Measurements from ENCODE around the gene MYMX.

MYMX gene

DNA sequence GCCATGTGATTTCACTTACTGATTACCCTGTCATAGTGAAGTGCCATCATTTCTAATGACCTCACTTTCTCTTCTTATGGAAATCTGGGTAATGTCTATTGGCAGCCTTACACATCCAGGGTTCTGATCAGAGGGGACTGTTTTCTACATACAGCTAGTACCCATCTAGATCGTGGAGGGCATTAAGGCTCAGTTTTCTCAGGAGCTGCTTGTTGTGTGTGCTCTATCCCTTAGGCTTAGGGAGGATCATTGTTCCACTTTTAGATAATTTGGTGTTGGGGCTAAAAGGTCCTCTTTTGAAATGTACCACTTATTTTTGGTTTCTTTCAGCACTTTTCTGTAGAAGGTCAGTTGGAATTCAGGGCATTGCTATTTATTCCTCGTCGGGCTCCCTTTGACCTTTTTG, 34.0 kb downstream of the MYMX start:
- DNase-seq (ENCODE audit: low spot score): no peak

DNA sequence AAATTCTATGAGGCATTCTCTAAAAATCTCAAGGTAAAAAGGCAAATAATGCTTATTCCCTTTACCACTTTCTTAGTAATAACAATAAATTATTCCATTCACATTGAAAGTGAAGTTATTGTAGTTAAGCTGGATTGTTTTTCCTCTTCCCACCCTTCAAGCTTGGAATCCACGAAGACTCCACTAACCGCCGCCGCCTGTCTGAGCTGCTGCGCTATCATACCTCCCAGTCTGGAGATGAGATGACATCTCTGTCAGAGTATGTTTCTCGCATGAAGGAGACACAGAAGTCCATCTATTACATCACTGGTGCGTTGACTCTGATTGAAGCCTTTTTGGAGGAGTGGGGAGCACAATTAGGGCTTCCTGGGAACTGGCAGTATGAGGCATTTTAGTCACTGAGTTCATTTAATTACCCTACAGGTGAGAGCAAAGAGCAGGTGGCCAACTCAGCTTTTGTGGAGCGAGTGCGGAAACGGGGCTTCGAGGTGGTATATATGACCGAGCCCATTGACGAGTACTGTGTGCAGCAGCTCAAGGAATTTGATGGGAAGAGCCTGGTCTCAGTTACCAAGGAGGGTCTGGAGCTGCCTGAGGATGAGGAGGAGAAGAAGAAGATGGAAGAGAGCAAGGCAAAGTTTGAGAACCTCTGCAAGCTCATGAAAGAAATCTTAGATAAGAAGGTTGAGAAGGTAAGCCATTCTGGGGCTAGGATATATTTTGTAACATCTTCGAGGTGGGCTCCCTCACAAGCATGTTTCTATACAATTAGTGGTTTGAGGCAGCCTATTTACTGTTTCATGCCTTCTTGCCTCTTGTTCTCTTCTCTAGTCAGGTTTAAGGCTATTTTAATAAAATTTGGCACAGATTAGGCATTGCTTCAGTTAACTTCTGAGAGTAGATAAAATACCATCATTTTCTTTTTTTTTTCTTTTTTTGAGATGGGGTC, 35.1 kb downstream of the MYMX start:
- DNase-seq (ENCODE audit: low spot score): no peak

DNA sequence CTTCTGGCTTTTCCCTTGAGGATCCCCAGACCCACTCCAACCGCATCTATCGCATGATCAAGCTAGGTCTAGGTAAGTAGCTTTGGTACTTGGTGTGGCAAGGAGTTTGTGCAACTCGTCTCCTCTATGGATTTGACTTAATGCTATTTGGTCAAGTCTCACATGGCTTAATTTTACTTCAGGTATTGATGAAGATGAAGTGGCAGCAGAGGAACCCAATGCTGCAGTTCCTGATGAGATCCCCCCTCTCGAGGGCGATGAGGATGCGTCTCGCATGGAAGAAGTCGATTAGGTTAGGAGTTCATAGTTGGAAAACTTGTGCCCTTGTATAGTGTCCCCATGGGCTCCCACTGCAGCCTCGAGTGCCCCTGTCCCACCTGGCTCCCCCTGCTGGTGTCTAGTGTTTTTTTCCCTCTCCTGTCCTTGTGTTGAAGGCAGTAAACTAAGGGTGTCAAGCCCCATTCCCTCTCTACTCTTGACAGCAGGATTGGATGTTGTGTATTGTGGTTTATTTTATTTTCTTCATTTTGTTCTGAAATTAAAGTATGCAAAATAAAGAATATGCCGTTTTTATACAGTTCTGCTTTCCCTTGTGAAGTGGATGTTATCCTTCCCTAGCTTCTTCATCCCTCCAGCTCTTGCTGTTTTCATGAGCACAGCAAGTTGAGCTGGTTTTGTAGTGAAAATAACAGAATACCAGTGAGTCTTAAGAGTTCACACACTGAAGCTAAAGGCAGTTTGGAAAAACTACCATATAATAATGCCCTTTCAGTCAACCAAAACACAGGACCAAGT, 36.8 kb downstream of the MYMX start:
- no peak for DNase-seq (ENCODE audit: low spot score)

DNA sequence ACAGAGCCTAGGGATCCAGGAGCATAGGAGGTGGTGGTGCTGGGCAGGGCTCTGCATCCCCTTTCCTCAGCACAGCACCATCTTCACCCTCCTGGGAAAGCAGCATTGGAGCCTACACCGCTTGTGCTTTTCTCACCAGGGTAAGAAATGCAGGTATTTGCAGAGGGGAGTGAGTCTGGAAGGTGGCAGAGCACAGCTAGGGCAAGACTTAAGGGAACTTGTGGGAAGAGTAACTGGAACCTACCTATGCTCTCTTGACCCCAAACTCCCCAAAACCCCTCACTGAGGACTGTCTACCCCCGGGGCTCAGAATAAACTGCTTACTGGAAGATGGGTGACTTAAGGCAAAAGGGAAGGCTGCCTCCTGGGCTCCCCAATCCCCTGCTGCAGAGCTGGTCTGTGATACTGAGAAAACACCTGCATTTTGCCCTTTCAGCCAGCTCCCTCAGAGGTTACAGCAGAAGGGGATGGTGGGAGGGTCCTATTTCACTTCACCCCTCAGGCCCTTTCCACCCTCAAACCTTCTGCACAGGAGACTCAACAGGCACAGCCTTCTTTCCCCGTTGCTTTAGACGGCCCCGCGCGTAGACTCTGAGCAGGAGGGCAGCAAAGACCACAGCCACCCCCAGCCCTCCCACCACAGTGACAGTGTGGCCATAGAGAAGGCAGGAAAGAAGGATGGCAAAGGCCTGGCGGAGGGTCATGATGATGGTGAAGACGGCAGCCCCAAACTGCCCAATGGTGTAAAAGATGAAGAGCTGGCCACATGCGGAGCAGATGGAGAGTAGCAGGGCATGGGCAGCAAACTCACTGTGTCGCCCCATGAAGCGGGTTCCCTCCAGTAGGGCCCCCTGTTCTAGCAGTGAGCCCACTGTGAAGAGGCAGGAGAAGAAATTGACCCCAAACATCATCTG, 37.7 kb downstream of the MYMX start:
- no peak for DNase-seq (ENCODE audit: low spot score)

DNA sequence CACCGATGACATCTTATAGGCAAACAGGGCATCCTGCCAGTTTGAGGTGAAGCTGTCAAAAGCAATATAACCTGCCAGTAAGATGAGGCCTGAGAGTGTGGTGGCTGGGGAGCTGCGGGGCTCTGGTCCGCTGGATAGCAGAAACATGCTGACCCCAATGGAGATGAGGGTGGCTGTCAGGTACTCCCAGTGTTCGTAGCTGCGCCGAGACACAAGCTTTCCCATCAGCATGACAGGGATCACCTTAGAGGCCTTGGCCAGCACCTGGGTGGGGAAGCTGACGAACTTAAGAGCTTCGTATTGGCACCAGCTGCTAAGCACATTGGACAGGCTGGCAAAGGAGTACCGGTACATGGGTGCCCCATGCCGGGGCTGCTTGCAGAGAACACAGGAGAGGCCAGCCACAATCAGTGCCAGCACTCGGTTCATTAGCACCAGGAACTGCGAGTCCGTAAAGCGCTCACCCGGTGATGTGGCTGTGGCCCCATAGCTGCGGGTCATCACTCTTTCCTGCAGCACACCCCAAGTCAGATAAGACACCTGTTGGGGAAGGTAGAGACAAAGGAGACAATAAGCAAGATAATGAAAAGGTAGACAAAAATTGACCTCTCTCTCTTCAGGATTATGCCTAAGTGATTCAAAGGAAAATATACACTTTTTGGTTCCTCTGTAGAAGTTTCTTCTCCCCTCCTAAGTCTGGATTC, 38.5 kb downstream of the MYMX start:
- DNase-seq (ENCODE audit: low spot score): no peak

DNA sequence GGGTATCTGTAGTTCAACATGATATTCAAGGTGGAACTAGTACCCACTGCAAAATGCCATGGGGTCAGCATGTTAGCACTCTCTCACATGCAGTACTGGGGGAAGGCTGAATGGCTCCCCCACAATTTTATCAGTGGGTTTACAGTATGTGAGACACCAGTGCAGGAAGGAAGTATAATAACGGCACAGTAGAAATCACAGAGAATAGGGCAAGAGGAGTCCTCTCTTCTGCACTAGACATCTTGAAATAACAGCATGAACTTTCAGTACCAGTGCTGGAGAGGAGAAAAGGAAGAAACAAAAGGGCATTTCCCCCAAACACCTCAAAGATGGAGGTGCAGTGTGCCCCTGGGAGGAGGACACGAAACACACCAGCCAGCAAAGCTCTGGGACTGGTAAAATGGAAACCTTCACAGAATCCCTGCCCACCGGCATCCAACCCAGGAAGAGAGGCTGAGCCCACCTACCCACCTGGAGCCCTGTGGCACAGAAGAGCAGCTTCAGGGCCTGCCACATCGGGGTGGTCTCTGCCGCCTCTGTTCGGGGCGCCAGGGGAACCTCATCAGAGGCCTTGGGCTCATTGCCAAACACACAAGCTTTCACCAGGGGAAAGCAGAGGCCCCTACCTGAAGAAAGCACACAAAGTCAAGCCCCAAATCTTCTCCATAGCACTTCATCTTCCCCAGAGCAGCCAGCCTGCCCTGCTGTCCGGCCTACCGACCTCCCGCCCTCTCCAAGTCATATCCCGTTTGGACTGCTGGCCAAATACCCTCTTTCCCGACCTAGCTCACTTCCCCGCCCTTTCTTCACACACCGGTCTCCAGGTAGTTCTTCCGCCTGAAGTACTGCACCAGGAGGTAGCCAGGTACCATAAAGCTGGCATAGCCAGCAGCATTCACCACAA, 39.4 kb downstream of the MYMX start:
- DNase-seq (ENCODE audit: low spot score): no peak

DNA sequence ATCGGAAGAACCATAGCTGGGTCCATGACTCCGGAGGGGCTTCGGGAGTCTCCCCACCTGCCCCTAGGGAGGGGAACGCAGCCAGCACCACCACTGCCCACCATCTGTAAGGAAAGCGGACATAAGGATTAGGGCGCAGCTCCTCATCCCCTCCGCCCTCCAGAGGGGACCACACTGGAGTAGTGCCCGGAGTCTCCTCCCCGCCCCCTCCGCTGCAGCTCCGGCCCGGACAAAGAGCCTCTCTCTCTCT, 40.0 kb downstream of the MYMX start:
- no peak for DNase-seq (ENCODE audit: low spot score)

DNA sequence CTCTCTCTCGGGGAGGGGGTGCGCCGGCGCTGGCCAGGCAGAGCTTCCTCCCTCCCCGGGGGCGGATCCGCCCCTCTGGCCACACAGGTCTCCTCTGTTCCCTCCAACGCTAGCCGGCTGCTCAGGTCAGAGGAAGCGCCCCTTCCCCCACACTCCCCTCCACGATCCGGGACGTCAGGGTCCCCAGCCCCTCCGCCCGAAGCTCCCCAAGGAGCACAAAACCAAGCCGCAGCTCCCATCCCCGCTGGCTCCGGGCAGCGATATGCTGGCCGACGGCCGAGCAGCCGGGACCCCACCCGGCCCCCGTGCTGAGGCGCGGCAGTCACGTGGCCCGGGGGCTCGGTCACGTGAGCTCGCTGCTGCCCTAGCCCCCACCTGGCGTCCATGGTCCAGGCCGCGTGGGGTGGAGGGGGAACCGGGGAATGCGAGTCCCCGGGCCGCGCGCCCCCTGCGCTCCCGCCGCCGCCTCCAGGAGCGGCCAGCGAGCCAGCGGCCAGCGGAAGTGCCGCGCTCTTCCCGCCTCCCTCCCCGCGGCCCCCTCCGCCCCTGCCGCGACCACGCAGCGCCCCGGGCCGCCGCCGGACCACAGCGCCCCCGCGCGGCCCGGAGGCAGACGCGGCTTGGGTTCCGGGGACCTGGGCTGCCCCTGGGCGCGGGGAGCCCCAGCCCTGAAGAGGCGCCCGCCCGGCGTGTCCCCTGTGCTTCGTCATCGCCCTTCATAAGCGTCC, 40.5 kb downstream of the MYMX start, which contains the start of gene SLC35B2:
TSS of gene SLC35B2 (minus strand) at position 504 of the 728 bp plus-strand sequence. CDS start at position 386, 118 bp downstream.
- peak; percentile 92 for DNase-seq (ENCODE audit: low spot score)

DNA sequence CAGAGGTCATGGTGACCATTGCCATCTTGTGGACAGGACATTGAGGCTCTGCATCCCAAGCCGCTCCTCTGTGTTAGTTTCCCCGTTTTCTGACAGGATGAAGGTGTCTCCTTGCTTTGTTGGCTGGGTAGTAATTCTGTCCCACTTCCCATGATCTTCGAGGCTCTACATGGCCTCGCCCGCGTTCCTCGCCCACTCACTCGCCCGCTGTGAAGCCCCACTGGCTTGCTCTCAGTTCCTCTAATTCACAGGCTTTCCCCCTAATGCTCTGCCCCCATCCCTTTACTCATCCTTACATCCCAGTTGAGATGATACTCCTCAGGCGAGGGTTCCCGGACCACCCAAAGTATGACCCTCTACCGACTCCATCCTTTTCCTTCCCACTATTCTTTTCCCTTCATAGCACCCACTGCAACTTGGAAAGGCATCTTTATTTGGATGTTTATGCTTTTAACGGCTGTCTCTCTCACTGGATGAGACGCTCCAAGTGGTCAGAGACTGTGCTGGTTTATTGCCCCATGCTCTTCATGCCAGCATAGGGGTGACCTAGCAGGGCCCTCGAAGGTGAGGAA, 41.1 kb downstream of the MYMX start:
- DNase-seq (ENCODE audit: low spot score): no peak

DNA sequence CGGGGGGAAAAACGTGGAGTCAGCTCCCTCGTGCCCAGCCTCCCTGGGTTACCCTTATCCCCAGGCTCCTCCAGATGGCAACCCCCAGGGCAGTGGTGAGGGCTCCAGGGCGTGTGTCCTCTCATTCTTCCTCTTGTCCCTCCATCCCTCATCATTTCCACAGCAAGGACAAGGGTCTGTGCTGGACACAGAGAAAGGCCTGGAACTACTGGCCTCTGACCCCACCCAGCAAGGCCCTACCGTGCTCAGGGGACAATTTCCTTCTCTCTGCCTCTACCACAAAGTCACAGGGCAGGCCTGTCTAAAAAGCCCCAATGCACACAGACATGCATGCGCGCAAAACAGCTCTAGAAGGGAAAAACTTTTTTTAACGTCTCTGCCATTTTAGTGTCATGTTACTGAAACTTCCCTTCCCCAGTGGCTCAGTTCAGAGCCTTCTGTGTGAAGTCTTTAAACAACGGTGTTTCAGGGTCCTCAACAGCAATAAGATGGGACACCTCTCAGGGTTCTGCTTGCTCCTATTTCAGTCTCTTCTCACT, 41.7 kb downstream of the MYMX start:
- DNase-seq (ENCODE audit: low spot score): no peak

DNA sequence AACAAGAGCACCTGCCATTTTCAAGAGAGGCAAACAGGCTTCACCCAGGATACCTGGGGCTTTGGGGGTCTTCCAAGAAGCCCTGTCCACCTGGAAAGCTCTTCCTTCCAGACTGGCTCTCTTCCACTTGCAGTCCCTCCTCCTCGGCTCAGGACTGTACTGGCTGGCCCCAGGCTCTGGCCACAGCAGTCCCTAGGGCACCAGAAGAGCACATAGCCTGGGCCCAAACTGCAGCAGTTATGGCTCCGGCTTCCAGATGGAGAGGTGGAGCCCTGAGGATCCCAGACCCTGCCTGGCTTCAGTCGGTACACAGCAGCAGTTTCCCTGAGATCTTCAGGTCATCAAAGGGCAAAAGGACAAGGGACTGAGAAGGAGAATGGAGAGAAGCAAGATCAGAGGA, 42.2 kb downstream of the MYMX start:
- DNase-seq (ENCODE audit: low spot score): no peak

DNA sequence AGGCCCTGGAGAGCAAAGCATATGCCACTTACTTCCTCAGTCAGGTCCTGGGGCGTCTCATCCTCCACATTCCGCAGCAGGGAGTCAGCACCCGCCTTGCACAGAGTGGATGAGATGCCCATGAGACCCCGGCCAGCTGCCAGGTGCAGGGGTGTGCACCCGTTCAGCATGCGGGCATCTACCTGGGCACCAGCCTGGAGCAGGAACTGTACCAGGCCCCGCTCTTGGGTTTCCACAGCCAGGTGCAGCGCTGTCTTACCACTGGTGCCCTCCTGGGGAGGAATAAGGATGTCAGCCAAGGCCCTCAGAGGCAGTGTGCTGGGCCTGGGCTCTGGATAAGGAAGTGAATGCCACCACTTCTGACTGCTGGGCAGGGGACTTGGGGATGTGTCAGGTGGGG, 43.3 kb downstream of the MYMX start:
- DNase-seq (ENCODE audit: low spot score): no peak

DNA sequence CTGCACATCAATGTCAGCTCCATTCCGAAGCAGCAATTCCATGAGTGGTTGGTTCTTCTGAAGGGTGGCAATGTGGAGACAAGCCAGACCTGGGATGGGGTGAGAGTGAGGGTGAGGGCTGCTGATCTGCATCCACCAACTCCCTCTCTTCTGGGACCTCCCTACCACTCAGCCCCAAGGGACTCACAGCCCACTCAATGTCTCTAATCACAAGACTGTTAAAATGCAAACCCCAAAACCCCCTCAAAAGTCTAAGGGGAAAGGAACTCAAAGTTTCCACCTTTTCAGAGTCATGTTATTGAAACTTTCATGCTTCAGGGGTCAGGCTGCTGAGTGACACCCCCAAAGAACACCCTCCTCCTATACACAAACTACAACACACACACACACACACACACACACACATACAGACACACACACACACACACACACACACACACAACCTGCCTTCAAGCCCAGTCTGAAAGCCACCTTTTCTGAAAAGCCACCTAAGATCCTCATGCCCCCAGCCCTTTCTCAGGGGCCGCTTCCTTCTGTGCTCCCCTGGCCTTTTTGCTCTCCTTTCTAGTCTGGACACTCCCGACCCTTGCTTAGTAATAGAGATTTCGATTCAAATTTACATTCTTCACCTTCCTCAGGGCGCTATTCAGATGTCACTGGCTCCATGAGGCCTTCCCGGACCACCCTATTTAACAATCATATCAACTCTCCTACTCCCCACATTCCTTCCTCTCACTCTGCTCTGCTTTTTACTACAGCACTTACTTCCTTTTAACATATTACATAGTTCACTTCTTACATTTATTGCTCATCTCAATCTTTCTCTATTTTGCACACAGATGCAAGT, 43.9 kb downstream of the MYMX start:
- no peak for DNase-seq (ENCODE audit: low spot score)

DNA sequence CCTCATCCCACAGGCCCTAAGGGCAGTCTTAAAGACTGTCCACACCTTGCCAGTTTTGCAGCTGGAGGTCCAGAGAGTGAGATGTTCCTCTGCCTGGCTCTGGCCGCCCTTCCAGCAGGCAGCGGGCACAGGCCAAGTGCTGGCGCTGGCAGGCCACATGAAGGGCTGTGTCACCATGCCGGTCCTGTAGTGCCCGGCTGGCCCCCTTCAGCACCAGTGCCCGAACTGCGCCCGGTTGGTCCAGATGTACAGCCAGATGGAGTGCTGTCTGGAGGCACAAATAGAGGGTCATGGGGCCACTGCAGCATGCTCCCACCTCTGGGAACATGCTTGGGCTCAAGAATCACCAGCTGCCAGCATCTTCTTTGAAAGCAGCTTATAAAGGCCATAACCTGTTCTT, 44.9 kb downstream of the MYMX start:
- no peak for DNase-seq (ENCODE audit: low spot score)

DNA sequence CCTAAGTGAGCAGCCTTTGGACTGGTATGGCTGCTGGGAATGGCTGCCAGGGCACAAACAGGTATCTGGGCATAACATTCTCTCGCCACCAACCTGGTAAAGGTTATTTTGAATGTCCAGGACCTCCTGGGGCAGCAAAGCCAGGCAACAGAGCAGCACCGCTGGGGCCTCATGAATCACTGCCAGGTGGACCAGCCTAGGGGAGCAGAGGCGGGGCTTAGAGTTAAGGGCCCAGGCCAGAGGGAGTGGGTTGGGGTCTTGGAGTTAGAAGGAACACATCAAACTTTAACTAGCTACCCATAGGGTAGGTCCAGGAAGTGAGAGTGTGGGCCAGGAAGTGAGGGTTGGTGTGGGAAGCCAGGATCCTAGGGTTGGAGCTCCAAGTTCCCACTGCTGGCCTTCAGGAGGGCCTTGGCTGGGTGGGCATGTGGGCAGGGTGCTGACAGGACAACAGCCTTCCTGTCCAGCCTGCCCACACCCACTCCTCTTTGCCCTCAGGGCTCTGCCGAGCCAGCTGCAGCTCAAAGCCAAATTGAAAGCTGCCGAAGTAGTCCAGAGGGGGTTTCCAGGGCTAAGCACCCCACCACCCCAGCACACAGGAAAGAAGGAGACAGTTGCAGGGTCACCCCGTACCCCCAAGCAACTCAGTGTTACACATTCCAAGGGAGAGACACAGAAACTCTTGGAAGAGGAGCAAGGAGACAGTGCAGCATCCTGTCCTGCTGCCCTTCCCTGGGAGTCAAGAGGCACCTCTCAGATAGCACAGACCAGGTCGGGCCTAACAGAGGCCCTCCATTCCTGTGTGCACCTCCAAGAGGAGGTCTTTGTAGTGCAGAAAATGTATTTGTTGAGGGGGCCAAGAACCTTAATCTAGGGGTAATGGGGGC, 46.0 kb downstream of the MYMX start:
- no peak for DNase-seq (ENCODE audit: low spot score)

DNA sequence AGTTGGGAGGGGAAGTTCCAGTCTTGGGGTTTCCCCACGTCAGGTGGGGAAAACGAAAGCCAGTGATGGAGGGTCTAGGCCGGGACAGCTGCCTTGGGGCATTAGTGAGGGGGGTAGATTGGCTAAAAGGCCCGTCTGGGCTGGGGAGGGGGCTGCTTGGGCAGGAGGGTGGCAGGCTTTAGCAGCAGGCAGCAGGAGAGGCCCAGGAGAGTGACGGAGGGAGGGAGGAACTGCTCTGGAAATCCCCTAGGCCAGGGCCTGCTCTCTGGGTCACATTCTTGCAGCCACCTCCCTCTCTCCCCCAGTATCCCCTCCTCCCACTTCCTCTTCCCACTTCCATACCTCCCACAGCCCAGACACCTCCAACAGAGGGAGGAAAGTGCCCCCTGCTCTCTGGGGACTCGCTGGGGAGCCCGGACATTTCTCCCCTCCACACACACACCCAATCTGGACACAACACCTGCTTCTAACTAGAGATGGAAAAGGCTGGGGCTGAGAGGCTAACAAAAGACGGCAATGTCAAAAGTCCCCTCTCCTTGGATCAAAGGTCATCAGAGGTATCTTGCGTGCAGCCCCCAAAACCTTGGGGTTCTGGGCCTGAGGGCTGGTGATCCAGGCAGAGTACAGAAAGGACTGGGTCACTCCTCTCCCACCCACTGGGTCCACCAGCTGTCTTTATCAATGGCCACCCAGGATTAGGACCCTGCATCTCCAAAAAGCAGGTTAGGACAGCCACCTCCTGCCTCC, 46.8 kb downstream of the MYMX start:
- DNase-seq (ENCODE audit: low spot score): no peak

Data from AG08396 (cell line).